ENCODE measurements around the gene RDH5.

GRCh38 chr12:55676707-55677106, 43.5 kb upstream of the RDH5 start:
- TF ChIP-seq CTCF (IDR thresholded peaks at IDR 0.05) (no peak), POLR2A (IDR thresholded peaks at IDR 0.05) (no peak)
